Activated T-cell treated with anti-CD3 and anti-CD28 coated beads for 24 hours (primary cell): ENCODE data around the gene IRF2BP2.

Experiments
- DNase-seq: peaks from one replicate; pipeline ENCODE4 v3.0.0-alpha.2; 2020; ENCODE audit warnings: low read depth

Gene IRF2BP2

GRCh38 chr1:234634387-234634786 is 24.4 kb upstream of the IRF2BP2 start:
- no peak for DNase-seq

DNA sequence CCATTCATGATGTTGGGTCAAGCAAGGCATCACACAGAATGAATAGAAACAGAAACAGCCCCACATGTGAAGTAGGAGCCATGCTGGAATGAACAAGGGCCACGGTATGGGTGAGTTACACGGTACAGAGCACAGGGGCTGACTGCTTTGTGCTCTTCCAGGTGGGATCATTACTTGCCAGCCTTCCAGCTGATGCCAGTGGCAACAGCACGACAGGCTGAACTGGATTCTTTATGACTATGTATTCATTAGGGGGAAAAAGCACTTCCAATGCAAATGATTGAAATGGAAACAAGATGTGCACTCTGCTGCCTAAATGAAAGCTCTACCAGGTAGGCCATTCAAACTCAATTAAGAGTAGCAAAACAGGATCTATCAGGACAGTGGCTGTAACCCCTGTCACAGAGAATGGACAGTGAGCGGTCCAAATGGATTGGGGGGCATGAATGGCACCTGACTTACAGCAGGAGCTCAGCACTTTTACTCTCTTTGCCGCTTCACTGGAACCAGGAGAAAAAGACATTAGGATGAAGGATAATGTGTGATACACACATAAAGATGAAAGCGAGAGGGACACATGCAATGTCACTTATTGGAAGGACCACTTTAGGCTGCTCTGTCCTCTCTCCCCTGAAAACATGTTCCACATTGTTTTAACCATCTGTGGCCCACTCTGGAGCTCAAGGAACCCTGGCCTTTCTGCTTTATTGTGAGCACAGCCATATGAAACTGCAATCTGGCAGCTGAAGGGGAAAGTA is 23.4 kb upstream of the IRF2BP2 start:
- DNase-seq: no peak

DNA sequence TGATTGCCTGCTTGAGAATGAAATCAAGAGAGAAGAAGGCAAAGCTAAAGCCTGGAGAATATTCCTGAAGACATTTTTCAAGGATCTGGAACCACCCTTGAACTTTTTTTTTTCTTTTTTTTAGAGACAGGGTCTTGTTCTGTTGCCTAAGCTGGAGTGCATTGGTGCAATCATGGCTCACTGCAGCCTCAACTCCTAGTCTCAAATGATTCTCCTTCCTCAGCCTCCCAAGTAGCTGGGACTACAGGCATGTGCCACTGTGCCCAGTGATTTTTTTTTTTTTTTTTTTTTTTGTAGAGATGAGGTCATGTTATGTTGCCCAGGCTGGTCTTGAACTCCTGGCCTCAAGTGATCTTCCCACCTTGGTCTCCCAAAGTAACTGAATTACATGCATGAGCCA is 22.2 kb upstream of the IRF2BP2 start:
- DNase-seq: no peak

DNA sequence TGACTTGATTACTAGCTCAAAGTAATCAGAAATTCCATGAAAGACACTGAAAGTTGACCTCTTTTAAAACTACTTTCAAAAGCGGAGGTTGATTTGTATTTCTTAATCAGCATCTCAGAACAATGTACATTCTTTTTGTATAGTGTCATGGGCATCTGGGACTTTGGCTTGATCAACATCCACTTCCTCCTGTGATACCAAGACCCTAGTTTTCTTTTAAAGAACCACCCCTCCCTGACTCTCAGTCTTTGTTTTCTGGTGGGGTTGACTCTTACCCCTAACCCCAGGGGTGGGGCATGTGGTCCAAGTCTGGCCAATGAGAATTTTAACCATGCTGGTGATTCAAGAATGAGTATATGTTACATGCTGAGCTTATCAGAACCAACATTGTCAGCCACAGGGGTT is 21.7 kb upstream of the IRF2BP2 start:
- no peak for DNase-seq

- no peak for DNase-seq
These were observed 19.0 kb upstream of the IRF2BP2 start for GRCh38 chr1:234629026-234629425.

DNA sequence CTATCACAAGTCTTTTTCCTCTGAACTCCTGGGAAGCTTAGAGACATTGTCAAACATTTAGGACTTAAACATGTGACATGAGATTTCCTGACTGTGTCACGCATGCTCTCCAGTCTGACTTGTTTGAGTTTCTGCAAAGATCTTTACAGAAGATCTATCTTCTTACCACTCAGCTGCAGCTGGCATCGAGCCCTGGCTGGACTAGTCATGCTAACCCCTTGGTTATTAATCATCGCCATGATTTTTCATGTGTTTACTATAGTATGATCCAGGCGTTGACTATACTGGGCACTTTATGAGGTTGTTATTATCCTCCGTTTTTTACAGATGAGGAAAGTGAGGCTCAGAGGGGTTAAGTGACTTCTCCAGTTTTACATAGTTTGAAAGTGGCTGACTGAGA is 18.1 kb upstream of the IRF2BP2 start:
- no peak for DNase-seq

DNA sequence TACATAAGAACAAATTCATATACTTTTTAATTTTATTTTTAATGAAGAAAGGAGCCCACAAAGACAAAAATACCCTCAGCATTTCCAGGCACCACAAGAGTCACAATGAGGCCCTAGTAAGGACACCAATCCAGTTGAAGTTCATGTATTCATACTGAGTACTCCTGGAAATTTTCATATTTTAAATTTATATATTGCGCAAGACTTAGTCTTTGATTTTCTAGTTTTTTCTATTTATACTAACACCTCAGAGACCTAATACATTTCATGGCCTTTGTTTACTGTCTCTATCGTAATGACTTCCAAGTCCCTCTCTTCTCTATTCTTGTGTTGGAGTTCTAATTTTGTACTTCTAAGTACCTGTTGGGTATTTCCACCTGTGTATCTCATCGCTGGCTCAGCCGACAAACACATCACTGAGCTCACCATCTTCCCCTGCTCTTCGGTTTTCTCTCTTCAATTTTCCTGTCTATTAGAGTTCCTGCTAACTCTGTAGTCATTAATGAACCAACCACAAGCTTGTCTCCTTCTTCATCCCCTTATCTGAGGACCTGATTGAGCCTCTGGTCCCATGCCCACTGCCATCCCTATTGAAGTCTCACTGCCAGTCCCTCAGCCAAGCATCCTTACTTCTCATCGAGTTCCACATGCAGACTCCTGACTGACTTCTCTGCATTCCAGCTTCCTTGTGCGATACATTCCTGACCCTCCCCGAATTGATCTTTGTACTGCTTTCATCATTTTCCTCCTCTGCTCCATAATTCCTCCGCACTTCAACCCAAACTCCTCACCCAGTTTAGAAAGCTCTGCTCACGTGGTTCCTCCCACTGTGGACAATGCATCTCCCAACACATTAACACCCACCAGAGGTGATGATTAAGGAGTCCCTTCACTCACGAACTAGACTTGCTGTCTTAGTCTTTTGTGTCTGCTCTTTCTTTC is 17.3 kb upstream of the IRF2BP2 start:
- DNase-seq: no peak

GRCh38 chr1:234626391-234626790 is 16.4 kb upstream of the IRF2BP2 start:
- no peak for DNase-seq

- DNase-seq: no peak
These were observed 14.7 kb upstream of the IRF2BP2 start for GRCh38 chr1:234624724-234625117.

GRCh38 chr1:234621657-234622335 is 11.8 kb upstream of the IRF2BP2 start:
- no peak for DNase-seq

- DNase-seq: no peak
These were observed 11.1 kb upstream of the IRF2BP2 start for GRCh38 chr1:234621127-234621468.

DNA sequence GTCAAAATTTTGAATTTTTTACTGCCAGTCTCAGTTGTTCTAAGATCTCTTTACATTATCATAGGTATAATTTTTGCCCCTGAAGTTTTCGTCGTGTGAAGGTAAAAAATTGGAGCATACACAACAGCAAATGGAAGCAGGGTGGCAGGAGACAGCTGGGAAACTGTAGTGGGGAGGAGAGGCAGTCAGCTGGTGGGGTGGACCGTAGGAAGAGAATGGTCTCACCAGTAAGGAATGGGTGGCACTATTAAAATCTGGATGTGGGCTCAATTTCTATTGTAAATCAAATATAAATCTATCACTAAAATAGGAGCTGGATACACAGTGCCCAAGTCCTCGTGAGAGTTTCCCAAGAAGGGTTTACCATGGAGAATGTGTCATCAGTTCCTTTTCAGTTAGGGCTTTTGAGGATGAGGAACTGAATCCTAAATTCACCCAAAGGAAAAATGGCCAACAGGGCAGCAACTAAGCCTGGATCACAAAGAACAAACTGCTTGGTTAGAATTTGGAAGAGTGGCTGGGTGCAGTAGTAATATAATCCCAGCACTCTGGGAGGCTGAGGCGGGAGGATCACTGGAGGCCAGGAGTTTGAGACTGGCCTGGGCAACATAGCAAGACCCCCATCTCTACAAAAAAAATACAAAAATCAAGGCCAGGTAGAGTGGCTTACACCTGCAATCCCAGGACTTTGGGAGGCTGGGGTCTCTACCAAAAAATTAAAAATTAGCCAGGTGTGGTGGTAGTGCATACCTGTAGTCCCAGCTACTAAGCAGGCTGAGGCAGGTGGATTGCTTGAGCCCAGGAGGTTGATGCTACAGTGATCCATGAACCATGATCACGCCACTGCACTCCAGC is 10.5 kb upstream of the IRF2BP2 start:
- no peak for DNase-seq

DNA sequence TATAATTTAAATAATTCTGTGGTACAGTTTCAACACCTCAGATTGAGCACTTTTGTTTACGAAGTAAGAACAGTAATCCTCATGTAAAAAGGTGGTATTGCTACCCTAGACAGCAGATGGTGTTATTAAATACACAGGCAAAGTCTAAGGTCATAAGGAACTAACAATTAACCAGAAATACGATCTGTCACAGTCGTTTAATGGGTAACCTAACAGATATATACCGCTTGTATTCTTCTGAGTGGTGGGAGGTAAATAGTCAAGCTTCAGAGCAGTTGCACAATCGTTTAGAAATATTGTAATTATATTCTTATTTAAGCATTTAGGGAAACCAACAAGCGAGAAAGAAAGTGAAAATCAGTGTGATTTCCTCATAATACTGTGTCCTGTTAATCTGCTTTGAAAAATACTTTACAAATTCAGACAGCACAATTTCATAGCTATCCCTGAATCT is 9.8 kb upstream of the IRF2BP2 start:
- no peak for DNase-seq

- no peak for DNase-seq
These were observed 9.1 kb upstream of the IRF2BP2 start for GRCh38 chr1:234619071-234619480.

- DNase-seq: no peak
These were observed 8.7 kb upstream of the IRF2BP2 start for GRCh38 chr1:234618737-234619049.

DNA sequence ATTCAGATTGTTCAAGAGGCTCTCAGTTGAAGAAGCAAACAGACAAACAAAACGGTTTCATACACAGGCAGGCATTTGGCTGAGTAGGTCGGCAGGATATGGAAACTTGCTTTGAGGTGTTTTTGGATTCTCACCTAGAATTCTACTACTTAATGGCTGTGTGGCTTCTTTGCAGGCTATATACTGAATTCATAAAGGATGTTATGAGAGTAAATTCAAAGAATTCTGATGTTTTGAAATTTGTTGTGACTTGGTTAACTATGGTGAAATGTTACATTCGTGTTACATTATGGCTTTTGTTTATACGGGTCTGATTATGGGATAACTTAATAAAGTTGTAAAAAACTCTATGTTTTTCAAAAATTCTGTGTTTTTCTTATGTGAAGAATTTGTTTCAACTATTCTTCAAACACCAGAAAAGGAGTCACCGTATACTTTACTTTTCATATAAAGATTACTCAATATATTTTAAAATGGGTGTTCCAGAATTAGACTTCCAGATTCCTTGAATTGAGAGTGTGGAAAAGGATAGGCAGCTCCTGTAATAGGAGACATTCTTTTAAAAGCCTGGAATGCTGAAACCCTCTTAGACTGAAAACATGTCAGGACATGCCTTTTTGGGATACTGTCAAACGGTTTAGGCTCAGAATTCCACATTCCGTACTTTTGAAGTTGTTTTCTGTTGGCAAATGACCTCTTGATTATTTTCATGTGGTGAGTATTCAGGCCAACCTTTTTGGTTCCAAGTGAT is 8.2 kb upstream of the IRF2BP2 start:
- no peak for DNase-seq

DNA sequence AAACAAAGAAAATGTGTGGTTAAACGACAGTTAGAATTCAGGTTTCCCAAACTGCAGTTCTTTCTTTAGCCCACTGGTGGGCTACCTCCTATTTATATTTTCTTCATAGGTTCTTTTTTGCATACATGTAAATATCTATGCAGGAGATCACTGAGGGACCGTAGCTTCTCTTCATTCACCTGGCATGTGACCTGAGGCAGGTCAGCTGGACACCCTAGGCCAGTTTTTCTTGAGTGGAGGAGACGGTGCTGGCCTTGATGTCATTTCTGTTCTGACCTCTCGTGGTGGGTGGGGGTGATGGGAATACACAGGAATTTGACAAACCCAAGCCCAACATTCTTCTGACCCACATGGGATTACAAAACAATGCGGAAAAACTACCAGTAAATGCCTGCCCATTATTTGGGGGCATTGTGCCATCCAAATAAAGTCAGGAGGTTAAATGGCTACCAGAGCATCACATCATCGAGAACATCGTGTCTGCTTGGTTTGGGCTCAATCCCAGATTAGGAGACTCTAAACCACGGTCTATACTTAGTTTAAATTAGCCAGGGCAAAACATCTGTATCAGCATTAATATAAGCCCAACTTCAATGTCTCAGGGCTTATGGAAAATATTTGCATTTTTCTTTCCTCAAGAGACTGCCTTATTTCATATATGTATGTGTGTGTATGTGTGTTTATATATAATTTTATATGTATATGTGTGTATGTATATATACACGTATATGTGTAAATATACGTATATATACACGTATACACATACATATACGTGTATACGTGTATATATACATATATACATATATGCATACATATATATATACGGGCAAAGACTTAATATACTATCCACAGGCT is 7.4 kb upstream of the IRF2BP2 start:
- no peak for DNase-seq

DNA sequence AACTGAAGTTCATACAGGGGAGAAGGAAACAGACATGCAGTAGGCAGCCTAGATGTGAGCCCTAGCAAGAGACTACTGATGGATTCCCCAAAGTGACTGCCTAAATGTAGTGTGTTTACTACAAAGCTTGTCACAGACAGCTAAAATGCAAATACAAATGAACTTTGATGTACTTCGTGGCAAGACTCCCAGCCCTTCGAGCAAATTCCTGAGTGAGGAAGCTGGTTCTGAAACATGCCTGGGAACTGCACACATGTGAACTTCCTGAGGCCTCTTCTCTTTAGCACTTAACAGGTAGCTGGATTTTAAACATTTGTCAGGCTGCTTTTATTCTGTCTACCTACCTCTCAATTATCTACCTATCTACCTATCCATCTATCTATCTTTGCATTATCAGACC is 6.7 kb upstream of the IRF2BP2 start:
- no peak for DNase-seq

DNA sequence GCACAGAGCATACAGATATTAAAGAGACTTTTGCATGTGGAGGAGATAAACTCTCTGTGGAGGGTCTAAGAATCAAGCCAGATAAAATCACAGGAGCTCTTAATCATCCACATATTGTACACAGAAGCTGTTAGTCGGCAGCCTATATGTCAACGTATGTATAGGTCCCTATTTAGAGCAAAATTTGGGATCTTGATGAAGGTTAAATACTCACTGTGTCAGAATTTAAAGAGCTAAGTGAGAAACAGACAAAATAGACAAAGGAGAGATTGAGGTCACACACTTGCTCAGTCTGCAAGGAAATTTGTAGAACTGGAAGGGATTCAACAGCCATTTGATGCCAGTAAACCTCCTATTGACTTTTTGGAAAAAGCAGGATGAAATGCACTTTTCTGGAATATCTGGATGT is 4.1 kb upstream of the IRF2BP2 start:
- DNase-seq: no peak
